Left ventricle myocardium inferior (tissue), 1 donor: ENCODE results near the gene PRKAR2A. TPM values are rescaled to one million over a fixed set of nuclear protein-coding genes. Genes with fewer than 3 reads are reported as not detected.
"Not testable (repeated sequence)": the region's sequence is repeated elsewhere in the genome, so short reads cannot be mapped to it uniquely, and the experiment has no call there.

Source experiments
- DNase-seq: peaks from one replicate; pipeline ENCODE4 v3.0.0-alpha.2; 2020
- H3K27ac ChIP-seq: fragments of 200-600 bp; replicated peaks from 2 replicates; pipeline ENCODE4 v1.8.0; 2021
- H3K27me3 ChIP-seq: fragments of 200-600 bp; 2 replicates; pipeline ENCODE4 v1.8.0; 2021; ENCODE audit warnings: low read depth
- H3K36me3 ChIP-seq: fragments of 200-600 bp; 2 replicates; pipeline ENCODE4 v1.8.0; 2021
- H3K4me1 ChIP-seq: fragments of 200-600 bp; 2 replicates; pipeline ENCODE4 v1.8.0; 2021
- H3K4me3 ChIP-seq: fragments of 200-600 bp; 2 replicates; pipeline ENCODE4 v1.8.0; 2021; ENCODE audit warnings: mild to moderate bottlenecking, moderate library complexity
- H3K9me3 ChIP-seq: fragments of 200-600 bp; replicated peaks from 2 replicates; pipeline ENCODE4 v1.8.0; 2021
- intact Hi-C: fragments of 100-400 bp; cut with micrococcal nuclease; formaldehyde crosslinking; loops from one replicate; pipeline ENCODE4 v1.11.0; 2022
- total RNA-seq: library from RNA; stranded (reverse); fragmentation: NEBNext Ultra II Directional; extraction: Animal tissue kit (Norgen Biotek cat#: 25700); gene quantifications from one replicate; pipeline ENCODE4 v1.2.1, GENCODE V29; 2021
- TF ChIP-seq, protein P1 (sequence below): fragments of 200-600 bp; IDR thresholded peaks from 2 replicates; pipeline ENCODE4 v1.8.0; 2021; ENCODE audit warnings: antibody characterized with exemption, mild to moderate bottlenecking, borderline replicate concordance
- donor health status: DM: no; HTN: yes; CAD: no; lungs with severe emphysema.

PRKAR2A gene
- total RNA-seq, 1 donor from 2014 or later = 52.2 TPM

GRCh38 chr3:48776854-48777253 lies 70.8 kb downstream of the PRKAR2A start:
- TF ChIP-seq, protein P1, sequence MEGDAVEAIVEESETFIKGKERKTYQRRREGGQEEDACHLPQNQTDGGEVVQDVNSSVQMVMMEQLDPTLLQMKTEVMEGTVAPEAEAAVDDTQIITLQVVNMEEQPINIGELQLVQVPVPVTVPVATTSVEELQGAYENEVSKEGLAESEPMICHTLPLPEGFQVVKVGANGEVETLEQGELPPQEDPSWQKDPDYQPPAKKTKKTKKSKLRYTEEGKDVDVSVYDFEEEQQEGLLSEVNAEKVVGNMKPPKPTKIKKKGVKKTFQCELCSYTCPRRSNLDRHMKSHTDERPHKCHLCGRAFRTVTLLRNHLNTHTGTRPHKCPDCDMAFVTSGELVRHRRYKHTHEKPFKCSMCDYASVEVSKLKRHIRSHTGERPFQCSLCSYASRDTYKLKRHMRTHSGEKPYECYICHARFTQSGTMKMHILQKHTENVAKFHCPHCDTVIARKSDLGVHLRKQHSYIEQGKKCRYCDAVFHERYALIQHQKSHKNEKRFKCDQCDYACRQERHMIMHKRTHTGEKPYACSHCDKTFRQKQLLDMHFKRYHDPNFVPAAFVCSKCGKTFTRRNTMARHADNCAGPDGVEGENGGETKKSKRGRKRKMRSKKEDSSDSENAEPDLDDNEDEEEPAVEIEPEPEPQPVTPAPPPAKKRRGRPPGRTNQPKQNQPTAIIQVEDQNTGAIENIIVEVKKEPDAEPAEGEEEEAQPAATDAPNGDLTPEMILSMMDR = no peak
- Histone ChIP-seq H3K9me3 (no peaks in the 10 kb centered on the region), H3K4me3 (no peak overlapping the region), H3K36me3 (peaks cover 46% of the 10 kb centered on the region), H3K27ac (no peak overlapping the region), H3K4me1 (no peaks in the 10 kb centered on the region), H3K27me3 (no peaks in the 10 kb centered on the region)
- intact Hi-C loops = no loop called here
- DNase-seq = no peak

- Histone ChIP-seq H3K4me3 (no peak overlapping the region), H3K9me3 (no peaks in the 10 kb centered on the region), H3K36me3 (peaks cover 72% of the 10 kb centered on the region), H3K27me3 (no peaks in the 10 kb centered on the region), H3K27ac (no peak overlapping the region), H3K4me1 (no peaks in the 10 kb centered on the region)
- intact Hi-C loops = no loop called here
- no peak for DNase-seq
- TF ChIP-seq, protein P1 = no peak
Measured at GRCh38 chr3:48770192-48770502, 77.5 kb downstream of the PRKAR2A start.

DNA sequence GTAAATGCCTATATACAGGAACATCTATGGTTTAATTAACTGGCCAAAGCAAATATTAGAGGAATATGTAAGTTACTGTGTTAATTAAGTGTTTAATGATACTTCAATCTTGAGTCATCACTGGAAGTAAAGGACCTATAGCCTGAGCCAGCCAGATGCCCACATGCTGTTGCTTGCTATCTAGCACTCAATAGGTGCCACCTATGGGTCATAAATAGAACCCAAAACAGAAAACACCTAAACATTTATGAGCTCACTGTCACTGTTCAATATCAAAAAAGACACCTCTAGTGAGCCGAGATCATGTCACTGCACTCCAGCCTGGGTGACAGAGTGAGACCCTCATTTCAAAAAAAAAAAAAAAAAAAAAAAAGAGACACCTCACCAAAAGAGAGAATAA lies 82.3 kb downstream of the PRKAR2A start:
- DNase-seq = no peak
- H3K27me3 ChIP-seq = no peaks in the 10 kb centered on the region
- no peak overlapping the region for H3K27ac ChIP-seq
- H3K4me1 ChIP-seq = no peaks in the 10 kb centered on the region
- H3K4me3 ChIP-seq = no peak overlapping the region
- peaks cover 84% of the 10 kb centered on the region for H3K36me3 ChIP-seq
- intact Hi-C loops = no loop called here
- no peaks in the 10 kb centered on the region for H3K9me3 ChIP-seq
- TF ChIP-seq, protein P1 = peak; percentile 30

DNA sequence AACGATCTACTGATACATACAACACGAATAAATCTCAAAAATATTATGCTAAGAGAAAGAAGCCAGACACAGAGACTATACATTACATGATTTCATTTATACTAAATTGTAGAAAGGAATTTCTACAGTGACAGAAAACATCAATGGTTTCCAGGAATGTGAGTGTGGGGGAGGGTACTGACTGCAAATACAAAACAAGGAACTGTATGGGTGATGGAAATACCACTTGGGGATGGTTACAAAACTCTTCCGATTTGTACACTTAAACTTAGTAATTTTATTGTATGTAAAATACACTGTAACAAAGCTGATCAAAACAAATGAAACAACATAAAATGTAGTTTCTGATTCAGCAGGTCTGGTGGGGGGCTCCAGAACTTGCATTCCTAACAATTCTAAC lies 84.9 kb downstream of the PRKAR2A start:
- peaks cover 85% of the 10 kb centered on the region for H3K36me3 ChIP-seq

GRCh38 chr3:48759991-48760540 lies 87.6 kb downstream of the PRKAR2A start:
- H3K4me1 ChIP-seq, DNase-seq, H3K27me3 ChIP-seq, H3K9me3 ChIP-seq, H3K27ac ChIP-seq, intact Hi-C loops, H3K4me3 ChIP-seq: not testable (repeated sequence)
- H3K36me3 ChIP-seq = peaks cover 93% of the 10 kb centered on the region

More for the DNA sequence above, 84.9 kb downstream of the PRKAR2A start:
- intact Hi-C loops = no loop called here
- Histone ChIP-seq H3K27ac (no peak overlapping the region), H3K4me3 (no peak overlapping the region), H3K27me3 (no peaks in the 10 kb centered on the region), H3K9me3 (no peaks in the 10 kb centered on the region), H3K4me1 (no peaks in the 10 kb centered on the region)
- no peak for DNase-seq
- TF ChIP-seq, protein P1 = no peak

GRCh38 chr3:48759531-48759930 lies 88.1 kb downstream of the PRKAR2A start:
- H3K4me3 ChIP-seq, H3K27me3 ChIP-seq, intact Hi-C loops, H3K9me3 ChIP-seq, DNase-seq, H3K27ac ChIP-seq, H3K4me1 ChIP-seq: not testable (repeated sequence)
- H3K36me3 ChIP-seq = peaks cover 93% of the 10 kb centered on the region

- TF ChIP-seq, protein P1 = no peak
- intact Hi-C loops = no loop called here
- DNase-seq = no peak
- H3K9me3 ChIP-seq = no peaks in the 10 kb centered on the region
- H3K27ac ChIP-seq = no peak overlapping the region
- H3K36me3 ChIP-seq = peaks cover 92% of the 10 kb centered on the region
- H3K27me3 ChIP-seq = no peaks in the 10 kb centered on the region
- H3K4me1 ChIP-seq = no peaks in the 10 kb centered on the region
- no peak overlapping the region for H3K4me3 ChIP-seq
Measured at GRCh38 chr3:48759071-48759470, 88.6 kb downstream of the PRKAR2A start.
